Fibroblast of pulmonary artery (primary cell): ENCODE results near the gene FHIT.

Experiments used
- DNase-seq: peaks from one replicate; pipeline ENCODE4 v3.0.0-alpha.2; 2010; ENCODE audit warnings: low read depth
- H3K4me3 ChIP-seq: replicated peaks from 2 replicates; pipeline ENCODE4 v1.5.1; 2011; ENCODE audit warnings: low read depth, mild to moderate bottlenecking, control low read depth, low read length, moderate library complexity
- TF ChIP-seq, protein P1 (sequence below): IDR thresholded peaks from 2 replicates; pipeline ENCODE4 v1.5.1; 2011; ENCODE audit warnings: mild to moderate bottlenecking, control low read depth, low read length, inconsistent platforms; ENCODE audit errors: missing control alignments

Gene FHIT

GRCh38 chr3:60920519-60920918 lies 330.7 kb downstream of the FHIT start:
- TF ChIP-seq, protein P1, sequence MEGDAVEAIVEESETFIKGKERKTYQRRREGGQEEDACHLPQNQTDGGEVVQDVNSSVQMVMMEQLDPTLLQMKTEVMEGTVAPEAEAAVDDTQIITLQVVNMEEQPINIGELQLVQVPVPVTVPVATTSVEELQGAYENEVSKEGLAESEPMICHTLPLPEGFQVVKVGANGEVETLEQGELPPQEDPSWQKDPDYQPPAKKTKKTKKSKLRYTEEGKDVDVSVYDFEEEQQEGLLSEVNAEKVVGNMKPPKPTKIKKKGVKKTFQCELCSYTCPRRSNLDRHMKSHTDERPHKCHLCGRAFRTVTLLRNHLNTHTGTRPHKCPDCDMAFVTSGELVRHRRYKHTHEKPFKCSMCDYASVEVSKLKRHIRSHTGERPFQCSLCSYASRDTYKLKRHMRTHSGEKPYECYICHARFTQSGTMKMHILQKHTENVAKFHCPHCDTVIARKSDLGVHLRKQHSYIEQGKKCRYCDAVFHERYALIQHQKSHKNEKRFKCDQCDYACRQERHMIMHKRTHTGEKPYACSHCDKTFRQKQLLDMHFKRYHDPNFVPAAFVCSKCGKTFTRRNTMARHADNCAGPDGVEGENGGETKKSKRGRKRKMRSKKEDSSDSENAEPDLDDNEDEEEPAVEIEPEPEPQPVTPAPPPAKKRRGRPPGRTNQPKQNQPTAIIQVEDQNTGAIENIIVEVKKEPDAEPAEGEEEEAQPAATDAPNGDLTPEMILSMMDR, result no peak
- no peak overlapping the region for H3K4me3 ChIP-seq
- DNase-seq, result no peak

- DNase-seq, result no peak
- H3K4me3 ChIP-seq, result no peak overlapping the region
- TF ChIP-seq, protein P1, result no peak
These were observed 332.0 kb downstream of the FHIT start for GRCh38 chr3:60919296-60919695.

DNA sequence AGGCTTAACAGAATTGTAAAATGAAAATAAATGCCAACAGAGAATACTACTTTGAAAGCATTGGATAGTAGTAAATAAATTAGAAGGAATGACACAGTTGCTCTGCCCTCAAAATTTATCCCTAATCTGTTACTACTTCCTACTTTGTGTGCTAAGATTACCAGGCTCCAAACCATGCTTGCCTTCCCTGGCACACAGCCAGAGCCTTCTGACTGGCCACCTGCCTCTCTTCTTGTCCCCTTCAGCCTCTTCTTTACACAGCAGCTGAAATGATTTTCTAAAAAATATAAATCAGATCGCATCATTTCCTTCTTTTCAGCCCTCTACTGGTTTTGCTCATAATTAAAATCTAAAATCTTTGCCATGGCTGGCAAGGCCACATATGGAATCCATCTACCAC lies 334.1 kb downstream of the FHIT start:
- no peak overlapping the region for H3K4me3 ChIP-seq
- no peak for DNase-seq
- TF ChIP-seq, protein P1, result no peak

GRCh38 chr3:60916546-60916945 lies 334.7 kb downstream of the FHIT start:
- no peak for DNase-seq
- TF ChIP-seq, protein P1, result no peak
- no peak overlapping the region for H3K4me3 ChIP-seq

DNA sequence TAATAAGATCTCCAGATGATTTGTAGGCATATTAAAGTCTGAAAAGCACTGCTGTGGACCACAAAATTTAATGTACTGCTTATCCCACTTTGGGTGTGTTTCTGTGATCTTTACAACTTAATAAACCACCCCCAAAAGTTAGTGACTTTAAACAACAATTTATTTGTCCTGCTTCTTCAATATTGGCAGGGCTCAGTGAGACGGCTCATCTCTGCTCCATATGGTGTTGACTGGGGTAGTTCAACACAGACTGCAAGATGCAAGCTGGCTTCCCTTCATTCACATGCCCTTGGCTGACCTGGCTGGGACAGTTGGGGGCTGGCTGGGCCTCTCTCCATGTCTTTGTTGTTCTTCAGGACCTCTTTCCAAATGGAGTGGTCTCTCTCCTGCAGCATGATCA lies 337.8 kb downstream of the FHIT start:
- TF ChIP-seq, protein P1, result no peak
- no peak overlapping the region for H3K4me3 ChIP-seq
- DNase-seq, result no peak

DNA sequence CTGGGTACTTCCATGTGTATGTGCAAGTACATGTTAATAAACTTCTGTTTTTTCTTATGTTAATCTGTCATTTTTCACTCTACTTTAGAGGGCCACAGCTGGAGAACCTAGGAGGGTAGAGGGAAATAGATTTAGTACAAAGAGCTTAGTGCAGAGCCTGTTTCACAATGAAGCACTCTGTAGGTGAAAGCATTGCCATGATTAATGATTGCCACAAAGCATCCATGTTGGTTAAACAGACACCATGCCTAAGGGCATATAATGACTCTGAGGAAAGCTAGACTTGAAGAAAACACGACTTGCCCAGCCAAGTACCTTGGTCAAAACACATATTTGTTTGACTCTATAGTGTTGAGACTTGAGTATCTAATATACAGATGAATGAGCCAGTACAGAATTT lies 338.4 kb downstream of the FHIT start:
- H3K4me3 ChIP-seq, result no peak overlapping the region
- TF ChIP-seq, protein P1, result no peak
- DNase-seq, result no peak

DNA sequence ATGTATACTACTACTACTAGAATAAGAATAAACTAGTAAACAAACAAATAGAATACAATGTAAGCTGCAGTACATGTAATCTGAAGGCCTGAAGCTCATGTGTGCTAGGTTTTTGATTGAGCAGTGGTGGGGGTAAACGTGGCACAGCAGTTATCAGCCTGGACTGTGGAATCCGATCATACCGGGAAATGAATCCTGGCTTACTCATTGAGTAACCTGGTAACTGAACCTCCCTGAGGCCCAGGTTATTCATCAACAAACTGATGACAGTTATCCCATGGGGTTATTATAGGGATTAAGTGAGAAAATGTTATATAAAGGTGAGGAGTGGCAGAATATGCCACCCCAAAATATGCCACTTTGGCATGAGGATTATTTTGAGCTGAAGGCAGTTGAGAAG lies 339.1 kb downstream of the FHIT start:
- TF ChIP-seq, protein P1, result no peak
- DNase-seq, result no peak
- H3K4me3 ChIP-seq, result no peak overlapping the region
